IMR-90 (cell line): Measurements from ENCODE around the gene FBRSL1. TPM values are rescaled to one million over a fixed set of nuclear protein-coding genes. Genes with fewer than 3 reads are reported as not detected.

ENCODE experiments used
- ATAC-seq: fragments of 200-7000 bp; cut with Tn5 transposase; 2 replicates; pipeline ENCODE4 v1.9.1; 2020; ENCODE audit warnings: low read depth, mild to moderate bottlenecking, moderate library complexity
- BruUV-seq: library from RNA; stranded (reverse); fragments of 400-500 nt; replicated peaks from 2 replicates; lab custom pipeline; 2021; lab: Mats Ljungman, UMichigan
- CTCF ChIA-PET: fragments of 300-600 bp; formaldehyde crosslinking; extraction: SDS; loops from one replicate; lab custom pipeline; 2021; ENCODE audit warnings: antibody characterized with exemption; lab: Yijun Ruan, JAX
- POLR2A ChIA-PET: fragments of 300-600 bp; sonication (Branson Sonifier 250); formaldehyde crosslinking; loops from one replicate; lab custom pipeline; 2022; ENCODE audit warnings: antibody characterized with exemption; ENCODE audit not compliant: unreplicated experiment; lab: Charles Lee
- DNase-seq: peaks from one replicate; pipeline ENCODE4 v3.0.0; 2013
- H2AFZ ChIP-seq: replicated peaks from 2 replicates; pipeline ENCODE3; 2013; ENCODE audit warnings: low read length, mild to moderate bottlenecking; ENCODE audit not compliant: poor library complexity
- H2AK5ac ChIP-seq: 2 replicates; pipeline ENCODE4 v1.6.1; 2013; ENCODE audit warnings: low read depth, low read length, inconsistent platforms
- H2AK9ac ChIP-seq: replicated peaks from 2 replicates; pipeline ENCODE3; 2013; ENCODE audit warnings: mild to moderate bottlenecking, low read depth, low read length, moderate library complexity; ENCODE audit not compliant: poor library complexity
- H2BK120ac ChIP-seq: 2 replicates; pipeline ENCODE4 v1.6.1; 2013; ENCODE audit warnings: low read depth, low read length, inconsistent platforms
- H2BK15ac ChIP-seq: 3 replicates; pipeline ENCODE4 v1.6.1; 2013; ENCODE audit warnings: low read depth, low read length, inconsistent platforms
- H2BK20ac ChIP-seq: 2 replicates; pipeline ENCODE4 v1.6.1; 2013; ENCODE audit warnings: low read depth, mild to moderate bottlenecking, inconsistent platforms, low read length, moderate library complexity
- H2BK5ac ChIP-seq: 2 replicates; pipeline ENCODE4 v1.6.1; 2013; ENCODE audit warnings: mild to moderate bottlenecking, low read depth, low read length, inconsistent platforms; ENCODE audit not compliant: poor library complexity, severe bottlenecking
- H3K14ac ChIP-seq: replicated peaks from 2 replicates; pipeline ENCODE4 v1.6.1; 2013; ENCODE audit warnings: low read depth, low read length, inconsistent platforms
- H3K18ac ChIP-seq: 2 replicates; pipeline ENCODE4 v1.6.1; 2013; ENCODE audit warnings: low read depth, low read length, control low read depth
- H3K23ac ChIP-seq: 2 replicates; pipeline ENCODE4 v1.6.1; 2013; ENCODE audit warnings: low read depth, low read length, inconsistent platforms
- H3K27ac ChIP-seq: 2 replicates; pipeline ENCODE4 v1.5.1; 2013; ENCODE audit warnings: mild to moderate bottlenecking, control low read depth, low read length; ENCODE audit not compliant: insufficient read depth
- H3K27me3 ChIP-seq: 2 replicates; pipeline ENCODE4 v1.6.1; 2013; ENCODE audit warnings: low read length; ENCODE audit not compliant: control insufficient read depth, insufficient read depth
- H3K36me3 ChIP-seq: 2 replicates; pipeline ENCODE4 v1.6.1; 2013; ENCODE audit warnings: low read length, mixed read lengths; ENCODE audit not compliant: control insufficient read depth, insufficient read depth
- H3K4ac ChIP-seq: 2 replicates; pipeline ENCODE4 v1.6.1; 2013; ENCODE audit warnings: low read depth, low read length, inconsistent platforms
- H3K4me1 ChIP-seq: 2 replicates; pipeline ENCODE4 v1.6.1; 2013; ENCODE audit warnings: low read length, mixed read lengths; ENCODE audit not compliant: control insufficient read depth, insufficient read depth
- H3K4me2 ChIP-seq: 2 replicates; pipeline ENCODE4 v1.6.1; 2013; ENCODE audit warnings: low read depth, mild to moderate bottlenecking, control low read depth, low read length, moderate library complexity
- H3K4me3 ChIP-seq: 2 replicates; pipeline ENCODE4 v1.5.1; 2013; ENCODE audit warnings: low read depth, mild to moderate bottlenecking, control low read depth, low read length, moderate library complexity; ENCODE audit not compliant: insufficient read depth
- H3K56ac ChIP-seq: 2 replicates; pipeline ENCODE4 v1.6.1; 2013; ENCODE audit warnings: low read length, inconsistent platforms; ENCODE audit not compliant: insufficient read depth; ENCODE audit errors: extremely low read depth
- H3K79me1 ChIP-seq, 2 experiments: 2 replicates each; pipeline ENCODE4 v1.6.1; 2013; ENCODE audit warnings: low read length in 2 of 2, inconsistent platforms in 1 of 2, low read depth in 1 of 2
- H3K9ac ChIP-seq: 2 replicates; pipeline ENCODE4 v1.6.1; 2013; ENCODE audit warnings: low read depth, low read length, control low read depth
- H3K9me1 ChIP-seq: 2 replicates; pipeline ENCODE4 v1.6.1; 2013; ENCODE audit warnings: low read length, inconsistent platforms; ENCODE audit not compliant: insufficient read depth
- H3K9me3 ChIP-seq: 2 replicates; pipeline ENCODE4 v1.6.1; 2013; ENCODE audit warnings: low read length; ENCODE audit not compliant: control insufficient read depth, insufficient read depth
- H4K20me1 ChIP-seq: 2 replicates; pipeline ENCODE4 v1.6.1; 2013; ENCODE audit warnings: low read length, inconsistent platforms; ENCODE audit not compliant: insufficient read depth
- H4K5ac ChIP-seq: 2 replicates; pipeline ENCODE4 v1.6.1; 2013; ENCODE audit warnings: mild to moderate bottlenecking, low read depth, low read length, control low read depth
- H4K8ac ChIP-seq, 2 experiments: 2 replicates each; pipeline ENCODE4 v1.6.1; 2013; ENCODE audit warnings: low read depth in 2 of 2, low read length in 2 of 2, control low read depth in 1 of 2, inconsistent platforms in 1 of 2
- H4K91ac ChIP-seq: 2 replicates; pipeline ENCODE4 v1.6.1; 2013; ENCODE audit warnings: low read depth, low read length, inconsistent platforms; ENCODE audit not compliant: insufficient read depth
- BHLHE40 ChIP-seq: fragments of 150-350 bp; IDR thresholded peaks from 2 replicates; pipeline ENCODE4 v1.6.1; 2016; ENCODE audit warnings: mild to moderate bottlenecking, low read depth, low read length
- CHD1 ChIP-seq: IDR thresholded peaks from 2 replicates; pipeline ENCODE4 v1.6.1; 2012; ENCODE audit warnings: low read depth, low read length, improper control_type of control experiment
- CTCF ChIP-seq: conservative IDR thresholded peaks from 2 replicates; pipeline ENCODE4 v1.5.1; 2012; ENCODE audit warnings: mild to moderate bottlenecking, low read depth, low read length, improper control_type of control experiment
- ELK1 ChIP-seq: fragments of 150-350 bp; IDR thresholded peaks from 2 replicates; pipeline ENCODE4 v1.6.1; 2016; ENCODE audit warnings: low read depth, mild to moderate bottlenecking, low read length, moderate library complexity, borderline replicate concordance
- MAFK ChIP-seq: IDR thresholded peaks from 2 replicates; pipeline ENCODE4 v1.6.1; 2012; ENCODE audit warnings: low read depth, low read length, improper control_type of control experiment
- MAZ ChIP-seq: IDR thresholded peaks from 2 replicates; pipeline ENCODE4 v1.6.1; 2012; ENCODE audit warnings: low read depth, mild to moderate bottlenecking, low read length, improper control_type of control experiment, moderate library complexity, borderline replicate concordance
- MXI1 ChIP-seq: IDR thresholded peaks from 2 replicates; pipeline ENCODE4 v1.6.1; 2012; ENCODE audit warnings: low read depth, mild to moderate bottlenecking, low read length, moderate library complexity, borderline replicate concordance
- NFE2L2 ChIP-seq: fragments of 150-350 bp; IDR thresholded peaks from 2 replicates; pipeline ENCODE4 v1.6.1; 2016; ENCODE audit warnings: low read depth, mild to moderate bottlenecking, low read length
- POLR2A ChIP-seq: IDR thresholded peaks from 2 replicates; pipeline ENCODE4 v1.6.1; 2012; ENCODE audit warnings: mild to moderate bottlenecking, low read depth, low read length
- RAD21 ChIP-seq: IDR thresholded peaks from 2 replicates; pipeline ENCODE4 v1.6.1; 2012; ENCODE audit warnings: low read length, improper control_type of control experiment
- RCOR1 ChIP-seq: IDR thresholded peaks from 2 replicates; pipeline ENCODE4 v1.6.1; 2012; ENCODE audit warnings: mild to moderate bottlenecking, low read length, improper control_type of control experiment; ENCODE audit not compliant: insufficient replicate concordance
- RFX5 ChIP-seq: IDR thresholded peaks from 2 replicates; pipeline ENCODE4 v1.8.0; 2012; ENCODE audit warnings: low read depth, mild to moderate bottlenecking, low read length, moderate library complexity
- SMC3 ChIP-seq: fragments of 150-350 bp; IDR thresholded peaks from 2 replicates; pipeline ENCODE4 v1.6.1; 2016; ENCODE audit warnings: low read depth, mild to moderate bottlenecking, antibody characterized with exemption, low read length, moderate library complexity
- USF2 ChIP-seq: fragments of 150-350 bp; IDR thresholded peaks from 2 replicates; pipeline ENCODE4 v1.6.1; 2017; ENCODE audit warnings: mild to moderate bottlenecking, antibody characterized with exemption, low read length, low read depth
- WGBS, 2 experiments: methylation state at CpG; one replicate each; pipeline versions ENCODE4 v1.1.5 to v1.1.7; 2013; ENCODE audit warnings: missing lambda C conversion rate in 2 of 2; ENCODE audit not compliant: insufficient read length in 1 of 2; ENCODE audit errors: extremely low coverage in 2 of 2; 5-methylcytosine and 5-hydroxymethylcytosine counted together
- dilution Hi-C: fragments of 300-500 bp; cut with HindIII; formaldehyde crosslinking; loops from one replicate; pipeline ENCODE4 v1.14.3; 2018; ENCODE audit warnings: low sequenced_read_pairs; ENCODE audit not compliant: unreplicated experiment
- in situ Hi-C: fragments of 300-500 bp; cut with MboI; formaldehyde crosslinking; loops from 3 replicates; pipeline ENCODE4 v1.14.3; 2019; ENCODE audit warnings: low sequenced_read_pairs, inconsistent platforms, mixed read lengths
- intact Hi-C: fragments of 100-400 bp; cut with micrococcal nuclease; formaldehyde crosslinking; loops from 2 replicates; pipeline ENCODE4 v1.10.0; 2022
- polyA plus RNA-seq, 3 experiments: library from polyadenylated mRNA; depleted of rRNA; stranded (reverse); fragments of >200 nt; gene quantifications; 2 replicates each; pipeline ENCODE4 v1.2.3, GENCODE V29; 2012; ENCODE audit warnings: low replicate concordance in 1 of 3
- total RNA-seq: library from RNA; depleted of rRNA; stranded (reverse); fragments of >200 nt; gene quantifications from 2 replicates; pipeline ENCODE4 v1.2.3, GENCODE V29; 2012

The FBRSL1 gene
- total and polyA plus RNA-seq, 2 of the 4 experiments (the other 2 are of a cell fraction) = 0.36 to 10.8 TPM

GRCh38 chr12:132458846-132459641 lies 30.9 kb upstream of the FBRSL1 start:
- Histone ChIP-seq H4K20me1 (no peaks in the 10 kb centered on the region), H3K79me1 (no peaks in the 10 kb centered on the region), H3K18ac (no peak overlapping the region), H2AFZ (no peak overlapping the region), H3K56ac (no peak overlapping the region), H3K9me1 (peaks cover 4% of the 10 kb centered on the region; the same call in 1 of the 2 replicates), H2AK9ac (no peak overlapping the region), H4K91ac (no peak overlapping the region), H2BK120ac (no peak overlapping the region), H3K4me2 (no peak overlapping the region), H4K8ac (no peak overlapping the region), H3K27me3 (no peaks in the 10 kb centered on the region), H3K4me3 (no peak overlapping the region), H3K4ac (no peak overlapping the region), H2BK20ac (no peak overlapping the region), H3K23ac (no peak overlapping the region), H3K9ac (no peak overlapping the region), H3K36me3 (no peaks in the 10 kb centered on the region), H3K4me1 (no peaks in the 10 kb centered on the region), H2BK15ac (no peak overlapping the region), H4K5ac (no peak overlapping the region), H2BK5ac (no peak overlapping the region), H2AK5ac (no peak overlapping the region), H3K14ac (no peak overlapping the region), H3K9me3 (peaks cover 3% of the 10 kb centered on the region), H3K27ac (no peak overlapping the region)
- in situ Hi-C loops (no loop called here), intact Hi-C loops (no loop called here), dilution Hi-C loops (no loop called here)
- DNase-seq (no peak), ATAC-seq (no peak)
- WGBS, 2 experiments = 72% methylated on average over 24 of the region's 28 CpGs; no CpG with 5 or more reads in 1 of the 2 experiments
- POLR2A ChIA-PET = no interaction called here
- no TSS peak for BruUV-seq
- CTCF ChIA-PET = no interaction called here
- TF ChIP-seq SMC3 (no peak), NFE2L2 (no peak), MAFK (no peak), ELK1 (no peak), RCOR1 (no peak), RAD21 (no peak), MXI1 (no peak), MAZ (no peak), CTCF (no peak), USF2 (no peak), POLR2A (no peak), RFX5 (no peak), BHLHE40 (no peak), CHD1 (no peak)
